Small intestine (tissue), 7 donors: Measurements from ENCODE around the gene BCL6B. TPM values are rescaled to one million over a fixed set of nuclear protein-coding genes. Genes with fewer than 3 reads are reported as not detected.

Source experiments
- DNase-seq, 2 donors: peaks; one replicate each; pipeline versions ENCODE4 v3.0.0 to v3.0.0-alpha.2; 2013
- FAIRE-seq: peaks from 2 replicates; lab custom pipeline; 2012; peaks lifted over from hg19 to GRCh38; lab: Jason Lieb, UNC
- H3K27ac ChIP-seq, 3 donors: one replicate each; pipeline ENCODE4 v1.5.1; 2013; ENCODE audit warnings: low read length in 2 of 3, mild to moderate bottlenecking in 2 of 3, control low read depth in 1 of 3, inconsistent platforms in 1 of 3, low read depth in 1 of 3, moderate library complexity in 1 of 3
- H3K27me3 ChIP-seq, 3 donors: one replicate each; pipeline ENCODE4 v1.6.1; 2013; ENCODE audit warnings: low read length in 3 of 3, inconsistent platforms in 1 of 3; ENCODE audit not compliant: control insufficient read depth in 3 of 3, insufficient read depth in 3 of 3
- H3K36me3 ChIP-seq, 3 donors: one replicate each; pipeline ENCODE4 v1.6.1; 2013; ENCODE audit warnings: low read length in 3 of 3, inconsistent platforms in 1 of 3, low read depth in 1 of 3, mild to moderate bottlenecking in 1 of 3, moderate library complexity in 1 of 3; ENCODE audit not compliant: control insufficient read depth in 3 of 3, insufficient read depth in 2 of 3
- H3K4me1 ChIP-seq, 3 donors: one replicate each; pipeline ENCODE4 v1.6.1; 2013; ENCODE audit warnings: low read length in 2 of 3, inconsistent platforms in 1 of 3, low read depth in 1 of 3, mild to moderate bottlenecking in 1 of 3, moderate library complexity in 1 of 3; ENCODE audit not compliant: control insufficient read depth in 3 of 3, insufficient read depth in 2 of 3
- H3K4me3 ChIP-seq, 3 donors: one replicate each; pipeline ENCODE4 v1.5.1; 2013; ENCODE audit warnings: low read length in 3 of 3, control low read depth in 1 of 3, inconsistent platforms in 1 of 3, low read depth in 1 of 3, mild to moderate bottlenecking in 1 of 3, moderate library complexity in 1 of 3
- H3K9me3 ChIP-seq, 2 donors: one replicate each; pipeline ENCODE4 v1.6.1; 2013; ENCODE audit warnings: low read depth in 1 of 2, low read length in 1 of 2; ENCODE audit not compliant: control insufficient read depth in 2 of 2, insufficient read depth in 1 of 2
- WGBS, 3 donors: extraction: QIAGEN DNeasy Blood & Tissue Kit; methylation state at CpG; one replicate each; pipeline ENCODE4 v1.1.7; 2013; 5-methylcytosine and 5-hydroxymethylcytosine counted together
- polyA plus RNA-seq, 4 donors: library from polyadenylated mRNA; stranded (reverse) in 3 of 4; unstranded in 1 of 4; fragments of 200-250 nt in 3 of 4; fragments of 120-200 nt in 1 of 4; gene quantifications; one replicate each; pipeline versions ENCODE4 v1.2.1 to v1.2.3, GENCODE V29; 2013
- donor health status: healthy with polysubstance abuse.
- donor health status: control.
- donor health status: control.
- donor health status: Bipolar disorder and iron deficiency.
- donor health status: healthy.

Gene BCL6B
- polyA plus RNA-seq, 4 donors = 0.45 to 8.7 (median 4.2) TPM

DNA sequence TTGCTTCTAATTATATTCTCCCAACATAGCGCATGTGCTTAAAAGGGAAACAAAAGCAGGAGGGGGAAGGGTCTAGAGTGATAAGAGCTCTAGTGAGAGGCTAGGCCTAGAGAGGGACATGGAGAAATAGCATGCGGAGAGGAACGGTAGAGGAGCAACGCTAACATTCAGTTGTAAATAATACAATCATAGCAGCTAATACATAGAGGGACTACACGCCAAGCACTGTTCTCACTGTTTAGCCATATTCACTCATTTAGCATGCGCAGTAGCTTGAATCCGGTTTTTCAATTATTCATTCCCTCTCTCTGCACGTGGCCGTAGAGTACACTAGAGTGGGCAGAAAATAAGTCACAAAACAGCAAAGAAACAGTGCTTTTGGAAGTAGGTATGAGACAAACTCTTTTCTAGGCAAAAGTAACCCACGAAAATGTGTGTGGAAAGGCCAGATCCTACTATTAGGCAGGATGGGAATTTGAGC lies 28.7 kb upstream of the BCL6B start:
- 84 to 89% (median 87%) methylated on average over 10 of the region's 10 CpGs for WGBS, 3 donors
- FAIRE-seq = no peak
- no peak for DNase-seq
- peaks cover 0 to 22% (median 0%) of the 10 kb centered on the region in 3 donors for H3K27me3 ChIP-seq
- no peak overlapping the region for H3K4me3 ChIP-seq
- no peaks in the 10 kb centered on the region for H3K9me3 ChIP-seq
- peaks cover 0 to 18% (median 2%) of the 10 kb centered on the region in 3 donors for H3K36me3 ChIP-seq
- H3K4me1 ChIP-seq = peaks cover 0 to 8% (median 3%) of the 10 kb centered on the region in 3 donors
- no peak overlapping the region for H3K27ac ChIP-seq

DNA sequence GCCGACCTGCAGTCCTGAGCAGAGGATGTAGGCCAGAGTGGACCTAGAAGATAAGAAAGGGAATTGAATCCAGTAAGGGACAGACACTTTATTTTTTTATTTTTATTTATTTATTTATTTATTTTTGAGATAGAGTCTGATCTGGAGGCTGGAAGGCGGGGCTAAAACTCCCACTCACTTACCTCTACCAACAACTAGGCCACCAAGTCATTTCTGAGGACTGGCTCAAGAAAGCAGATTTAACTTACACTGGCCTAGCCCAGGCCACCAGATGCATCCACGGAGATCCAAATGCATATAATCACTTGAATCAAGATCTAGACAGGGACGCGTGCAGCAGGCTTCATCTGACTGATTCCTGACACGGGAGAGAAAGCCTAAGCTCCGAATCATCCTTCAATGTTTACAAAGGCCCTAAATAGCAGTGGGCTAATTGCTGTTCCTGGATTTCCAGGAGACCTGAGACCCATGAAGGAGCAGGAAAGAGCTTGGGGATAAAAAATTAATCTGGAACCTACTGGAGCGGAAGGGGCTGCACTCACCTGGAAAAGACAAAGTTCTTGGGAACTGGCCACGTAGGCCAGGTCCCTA lies 28.1 kb upstream of the BCL6B start:
- peaks cover 0 to 8% (median 3%) of the 10 kb centered on the region in 3 donors for H3K4me1 ChIP-seq
- peaks cover 0 to 22% (median 0%) of the 10 kb centered on the region in 3 donors for H3K27me3 ChIP-seq
- no peak for FAIRE-seq
- DNase-seq = no peak
- H3K36me3 ChIP-seq = peaks cover 4 to 24% (median 4%) of the 10 kb centered on the region in 3 donors
- no peak overlapping the region for H3K27ac ChIP-seq
- H3K9me3 ChIP-seq = no peaks in the 10 kb centered on the region
- WGBS, 3 donors = 87 to 89% (median 88%) methylated on average over 9 of the region's 9 CpGs
- no peak overlapping the region for H3K4me3 ChIP-seq

DNA sequence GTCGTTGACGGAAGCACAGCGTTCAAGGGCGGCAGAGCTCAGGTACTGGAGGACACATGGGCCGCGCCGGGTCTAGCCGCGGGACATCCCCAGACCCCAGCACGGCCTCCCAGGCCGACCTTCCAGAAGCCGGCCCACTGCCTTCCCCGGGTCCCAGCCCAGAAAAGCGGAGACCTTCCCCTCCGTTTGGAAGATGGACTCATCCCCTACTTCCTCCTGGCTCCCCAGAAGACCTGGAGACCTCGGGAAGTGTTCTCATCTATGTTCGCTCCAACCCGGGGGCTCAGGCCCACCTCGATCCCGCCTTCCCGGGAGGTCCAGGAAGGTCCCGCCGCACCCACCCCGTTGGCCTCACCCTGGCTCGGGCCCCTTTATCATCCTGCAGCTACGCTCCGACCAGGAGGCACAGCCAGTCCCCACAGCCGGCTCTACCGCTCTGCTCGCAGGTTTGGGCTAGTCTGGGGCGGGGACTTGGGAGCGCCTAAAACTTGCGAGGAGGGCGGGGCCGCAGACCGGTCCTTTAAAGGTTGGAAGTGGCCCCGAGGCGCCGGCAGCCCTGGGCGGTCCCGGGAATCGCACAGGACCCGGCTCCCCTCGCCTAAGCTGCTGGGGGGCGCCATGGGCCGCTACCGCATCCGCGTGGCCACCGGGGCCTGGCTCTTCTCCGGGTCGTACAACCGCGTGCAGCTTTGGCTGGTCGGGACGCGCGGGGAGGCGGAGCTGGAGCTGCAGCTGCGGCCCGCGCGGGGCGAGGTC lies 27.2 kb upstream of the BCL6B start, which contains the start of gene ALOX12:
ALOX12 (plus strand) TSS at position 550 of the 756 bp plus-strand sequence; CDS start at position 619, 69 bp downstream.
- Histone ChIP-seq H3K9me3 (no peaks in the 10 kb centered on the region), H3K27ac (no peak within 1 kb of the TSS), H3K27me3 (peaks cover 0 to 22% (median 0%) of the 10 kb centered on the region in 3 donors), H3K4me3 (peak within 1 kb of the TSS in 1 of 3 donors; percentile 22), H3K4me1 (peaks cover 0 to 8% (median 3%) of the 10 kb centered on the region in 3 donors), H3K36me3 (peaks cover 4 to 30% (median 9%) of the 10 kb centered on the region in 3 donors)
- FAIRE-seq = no peak
- WGBS, 3 donors = 26 to 42% (median 28%) methylated on average over 61 to 64 of the region's 64 CpGs
- peak in 1 of 2 donors; percentile 28 for DNase-seq

DNA sequence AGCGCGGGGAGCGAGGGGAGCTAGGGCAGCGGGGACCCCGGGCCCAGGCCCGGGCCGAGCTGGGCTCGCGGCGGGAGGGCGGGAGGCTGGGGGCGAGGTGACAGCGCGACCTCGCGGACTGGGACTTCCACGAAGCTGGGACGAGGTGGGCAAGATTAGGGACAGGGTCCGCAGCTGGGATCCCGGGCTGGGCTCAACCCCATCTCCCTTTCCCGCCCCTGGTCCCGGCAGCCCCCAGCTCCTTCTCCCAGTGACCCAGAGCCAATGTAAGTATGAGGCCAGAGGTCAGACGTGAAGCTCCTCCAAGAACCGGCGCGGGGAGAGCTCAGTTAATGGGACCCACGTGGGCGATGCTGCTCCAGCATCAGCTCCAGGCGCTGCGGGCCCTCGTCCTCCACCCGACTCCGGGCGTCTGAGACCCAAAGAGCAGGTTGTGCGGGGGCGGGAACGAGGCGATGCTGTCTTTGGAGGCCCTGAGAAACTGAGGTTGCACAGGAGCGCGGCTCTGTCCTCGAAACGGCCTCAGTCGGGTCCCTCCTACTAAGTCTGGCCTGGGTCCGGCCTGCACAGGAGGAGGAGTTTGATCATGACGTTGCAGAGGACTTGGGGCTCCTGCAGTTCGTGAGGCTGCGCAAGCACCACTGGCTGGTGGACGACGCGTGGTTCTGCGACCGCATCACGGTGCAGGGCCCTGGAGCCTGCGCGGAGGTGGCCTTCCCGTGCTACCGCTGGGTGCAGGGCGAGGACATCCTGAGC lies 26.4 kb upstream of the BCL6B start:
- DNase-seq (no peak), FAIRE-seq (no peak)
- Histone ChIP-seq H3K9me3 (no peaks in the 10 kb centered on the region), H3K27ac (no peak overlapping the region), H3K4me1 (peaks cover 0 to 8% (median 3%) of the 10 kb centered on the region in 3 donors), H3K27me3 (peaks cover 0 to 22% (median 0%) of the 10 kb centered on the region in 3 donors), H3K36me3 (peaks cover 7 to 36% (median 12%) of the 10 kb centered on the region in 3 donors), H3K4me3 (no peak overlapping the region)
- 62 to 88% (median 82%) methylated on average over 42 to 58 of the region's 58 CpGs for WGBS, 3 donors

DNA sequence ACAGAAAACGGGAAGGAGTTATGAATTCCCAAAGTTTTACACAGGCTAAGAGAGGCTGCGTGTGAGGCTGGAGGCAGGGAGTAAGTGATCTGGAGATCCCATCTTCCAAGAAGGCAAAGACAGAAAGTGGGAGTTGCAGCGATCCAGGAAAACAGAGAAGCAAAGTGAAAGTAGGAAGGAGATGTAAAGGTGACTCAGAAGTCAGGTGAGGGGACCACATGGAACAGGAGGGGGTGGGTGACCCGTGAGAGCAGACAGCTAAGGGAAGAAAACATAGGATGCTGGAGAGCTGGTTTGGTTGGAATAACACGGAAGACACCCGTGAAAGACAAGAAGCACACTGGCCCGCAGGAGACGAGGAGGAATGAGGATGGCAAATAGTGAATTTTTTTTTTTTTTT lies 25.7 kb upstream of the BCL6B start:
- no peak for FAIRE-seq
- Histone ChIP-seq H3K27ac (no peak overlapping the region), H3K9me3 (no peaks in the 10 kb centered on the region), H3K4me1 (peaks cover 0 to 8% (median 3%) of the 10 kb centered on the region in 3 donors), H3K27me3 (peaks cover 0 to 22% (median 0%) of the 10 kb centered on the region in 3 donors), H3K36me3 (peaks cover 12 to 40% (median 15%) of the 10 kb centered on the region in 3 donors), H3K4me3 (no peak overlapping the region)
- WGBS, 3 donors = 81 to 89% (median 82%) methylated on average over 8 of the region's 8 CpGs
- no peak for DNase-seq

DNA sequence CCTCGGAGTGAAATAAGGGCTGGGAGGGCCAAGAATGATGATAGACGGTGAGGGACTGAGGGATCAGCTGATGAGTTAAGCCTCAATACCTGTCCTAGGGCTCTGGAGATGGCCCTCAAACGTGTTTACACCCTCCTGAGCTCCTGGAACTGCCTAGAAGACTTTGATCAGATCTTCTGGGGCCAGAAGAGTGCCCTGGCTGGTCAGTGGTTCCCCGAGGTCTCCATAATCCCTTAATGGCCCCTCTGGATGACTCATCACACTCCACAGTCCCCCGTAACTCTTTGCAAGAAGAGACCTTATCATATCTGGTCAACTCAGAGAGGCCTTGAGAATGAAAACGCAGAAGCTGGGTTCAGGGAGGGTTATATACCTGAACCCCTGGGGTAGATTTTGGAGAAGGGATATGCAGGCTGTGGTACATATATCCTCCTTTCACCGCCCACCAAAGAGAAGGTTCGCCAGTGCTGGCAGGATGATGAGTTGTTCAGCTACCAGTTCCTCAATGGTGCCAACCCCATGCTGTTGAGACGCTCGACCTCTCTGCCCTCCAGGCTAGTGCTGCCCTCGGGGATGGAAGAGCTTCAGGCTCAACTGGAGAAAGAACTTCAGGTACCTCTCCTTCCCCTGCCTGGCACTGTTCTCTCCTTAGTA lies 23.9 kb upstream of the BCL6B start:
- Histone ChIP-seq H3K27ac (no peak overlapping the region), H3K9me3 (no peaks in the 10 kb centered on the region), H3K4me1 (peaks cover 0 to 8% (median 3%) of the 10 kb centered on the region in 3 donors), H3K4me3 (no peak overlapping the region), H3K36me3 (peaks cover 12 to 50% (median 20%) of the 10 kb centered on the region in 3 donors), H3K27me3 (peaks cover 0 to 22% (median 0%) of the 10 kb centered on the region in 3 donors)
- 76 to 82% (median 76%) methylated on average over 11 of the region's 11 CpGs for WGBS, 3 donors
- FAIRE-seq (no peak), DNase-seq (no peak)

DNA sequence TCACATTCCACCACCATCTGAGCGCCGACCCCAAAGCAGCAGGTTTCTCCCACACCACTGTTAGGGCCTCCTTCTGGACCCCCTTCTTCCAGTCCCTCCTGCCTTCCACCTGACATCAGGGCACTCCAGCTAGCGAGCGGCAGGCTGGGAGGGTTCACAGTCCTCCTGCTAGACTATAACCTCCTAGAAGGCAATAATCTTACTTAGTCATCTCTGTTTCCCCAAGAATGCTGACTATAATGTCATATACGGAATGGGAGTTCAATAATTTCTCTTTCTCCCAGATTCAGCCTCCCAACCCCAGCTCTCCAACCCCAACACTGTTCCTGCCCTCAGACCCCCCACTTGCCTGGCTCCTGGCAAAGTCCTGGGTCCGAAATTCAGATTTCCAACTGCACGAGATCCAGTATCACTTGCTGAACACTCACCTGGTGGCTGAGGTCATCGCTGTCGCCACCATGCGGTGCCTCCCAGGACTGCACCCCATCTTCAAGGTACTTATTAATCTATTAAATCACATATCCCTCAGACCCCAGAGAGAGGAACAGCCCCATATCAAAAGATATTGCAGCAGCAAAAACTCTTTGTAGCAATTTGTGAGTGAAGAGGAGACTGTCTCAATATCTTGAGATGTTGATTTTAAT lies 21.4 kb upstream of the BCL6B start:
- no peak overlapping the region for H3K4me3 ChIP-seq
- 70 to 85% (median 70%) methylated on average over 10 of the region's 10 CpGs for WGBS, 3 donors
- peaks cover 0 to 7% (median 0%) of the 10 kb centered on the region in 3 donors for H3K27me3 ChIP-seq
- FAIRE-seq (no peak), DNase-seq (peak in 1 of 2 donors; percentile 63)
- H3K9me3 ChIP-seq = no peaks in the 10 kb centered on the region
- peak overlapping the region in 1 of 3 donors; percentile 61 for H3K27ac ChIP-seq
- no peaks in the 10 kb centered on the region for H3K4me1 ChIP-seq
- peaks cover 12 to 56% (median 20%) of the 10 kb centered on the region in 3 donors for H3K36me3 ChIP-seq
